ENCODE measurements around the gene USP34.

Gene USP34

DNA sequence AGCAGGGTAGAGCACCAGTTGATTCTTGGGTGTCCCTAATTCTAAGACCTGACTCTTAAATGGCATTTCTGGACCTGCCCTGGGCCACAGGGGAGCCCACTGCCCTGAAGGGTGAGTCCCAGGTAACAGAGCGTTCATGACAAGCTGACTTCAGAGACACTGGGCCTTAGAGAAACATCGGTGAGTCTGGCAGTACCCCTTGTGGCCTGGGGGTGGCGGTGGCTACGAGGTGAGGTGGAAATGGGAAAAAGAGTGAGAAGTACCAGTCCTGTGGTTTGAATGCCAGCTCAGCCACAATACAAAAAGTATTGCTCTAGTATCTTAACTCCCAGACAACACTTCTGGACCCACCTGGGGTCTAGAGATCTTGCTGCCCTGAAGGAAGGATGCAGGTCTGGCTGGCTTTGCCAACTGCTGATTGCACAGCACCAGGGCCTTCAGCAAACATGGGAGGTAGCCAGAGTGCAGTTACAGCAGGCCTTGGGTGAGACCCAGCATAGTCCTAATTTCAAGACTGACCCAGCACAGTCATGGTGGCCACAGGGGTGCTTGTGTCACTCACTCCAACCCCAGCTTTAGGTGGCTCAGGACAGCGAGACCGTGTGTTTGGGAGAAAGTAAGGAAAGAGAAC is 44.5 kb downstream of the USP34 start:
- in situ Hi-C loops (cut with MboI; ENCODE audit: low pct_unique_long_range_greater_than_20kb, low sequenced_read_pairs, unreplicated experiment): no loop called here
- TF ChIP-seq, protein P1, sequence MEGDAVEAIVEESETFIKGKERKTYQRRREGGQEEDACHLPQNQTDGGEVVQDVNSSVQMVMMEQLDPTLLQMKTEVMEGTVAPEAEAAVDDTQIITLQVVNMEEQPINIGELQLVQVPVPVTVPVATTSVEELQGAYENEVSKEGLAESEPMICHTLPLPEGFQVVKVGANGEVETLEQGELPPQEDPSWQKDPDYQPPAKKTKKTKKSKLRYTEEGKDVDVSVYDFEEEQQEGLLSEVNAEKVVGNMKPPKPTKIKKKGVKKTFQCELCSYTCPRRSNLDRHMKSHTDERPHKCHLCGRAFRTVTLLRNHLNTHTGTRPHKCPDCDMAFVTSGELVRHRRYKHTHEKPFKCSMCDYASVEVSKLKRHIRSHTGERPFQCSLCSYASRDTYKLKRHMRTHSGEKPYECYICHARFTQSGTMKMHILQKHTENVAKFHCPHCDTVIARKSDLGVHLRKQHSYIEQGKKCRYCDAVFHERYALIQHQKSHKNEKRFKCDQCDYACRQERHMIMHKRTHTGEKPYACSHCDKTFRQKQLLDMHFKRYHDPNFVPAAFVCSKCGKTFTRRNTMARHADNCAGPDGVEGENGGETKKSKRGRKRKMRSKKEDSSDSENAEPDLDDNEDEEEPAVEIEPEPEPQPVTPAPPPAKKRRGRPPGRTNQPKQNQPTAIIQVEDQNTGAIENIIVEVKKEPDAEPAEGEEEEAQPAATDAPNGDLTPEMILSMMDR (IDR thresholded peaks at IDR 0.05; ENCODE audit: extremely low read depth, insufficient read depth, missing control alignments): peak; percentile 94
- peak; percentile 54 for DNase-seq (ENCODE audit: low spot score)

DNA sequence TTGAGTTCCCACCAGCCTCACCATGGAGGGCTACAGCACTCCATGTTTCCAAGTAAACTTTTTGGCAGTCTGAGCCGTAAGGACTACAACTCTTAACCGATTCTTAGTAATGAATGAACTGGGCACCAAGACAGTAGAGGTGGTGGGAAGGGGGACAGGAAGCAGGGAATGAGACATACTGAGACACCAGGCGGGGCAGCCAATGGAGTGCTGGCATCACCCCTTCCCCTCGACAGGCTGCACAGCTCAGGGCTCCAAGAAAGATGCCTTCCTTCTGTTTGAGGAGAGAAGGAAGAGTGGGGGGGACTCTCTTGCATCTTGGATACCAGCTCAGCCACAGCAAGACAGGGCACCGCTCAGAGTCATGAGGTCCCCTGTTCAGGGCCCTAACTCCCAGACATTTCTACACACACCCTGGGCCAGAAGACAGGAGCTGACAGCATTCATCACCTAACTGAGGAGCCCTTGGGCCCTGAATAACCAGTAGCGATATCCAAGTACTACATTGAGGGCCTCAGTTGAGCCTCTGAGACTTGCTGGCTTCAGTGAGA is 45.2 kb downstream of the USP34 start:
- DNase-seq (ENCODE audit: low spot score): no peak
- TF ChIP-seq, protein P1 (IDR thresholded peaks at IDR 0.05; ENCODE audit: extremely low read depth, insufficient read depth, missing control alignments): no peak
- in situ Hi-C loops (cut with MboI; ENCODE audit: low pct_unique_long_range_greater_than_20kb, low sequenced_read_pairs, unreplicated experiment): no loop called here

DNA sequence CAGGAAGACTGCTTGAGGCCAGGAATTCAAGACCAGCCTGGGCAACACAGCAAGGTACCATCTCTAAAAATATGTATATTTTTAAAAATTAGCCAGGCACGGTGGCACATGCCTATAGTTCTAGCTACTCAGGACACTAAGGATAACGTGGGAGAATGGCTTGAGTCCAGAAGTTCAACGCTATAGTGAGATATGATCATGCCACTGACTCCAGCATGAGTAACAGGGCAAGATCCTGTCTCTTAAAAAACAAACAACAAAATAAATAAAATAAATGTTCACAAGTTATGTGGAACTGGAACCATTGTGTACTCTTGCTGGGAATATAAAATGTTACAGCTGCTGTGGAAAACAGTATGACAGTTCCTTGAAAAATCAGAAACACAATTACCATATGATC is 47.2 kb downstream of the USP34 start:
- DNase-seq (ENCODE audit: low spot score): no peak
- in situ Hi-C loops (cut with MboI; ENCODE audit: low pct_unique_long_range_greater_than_20kb, low sequenced_read_pairs, unreplicated experiment): no loop called here
- TF ChIP-seq, protein P1 (IDR thresholded peaks at IDR 0.05; ENCODE audit: extremely low read depth, insufficient read depth, missing control alignments): no peak

DNA sequence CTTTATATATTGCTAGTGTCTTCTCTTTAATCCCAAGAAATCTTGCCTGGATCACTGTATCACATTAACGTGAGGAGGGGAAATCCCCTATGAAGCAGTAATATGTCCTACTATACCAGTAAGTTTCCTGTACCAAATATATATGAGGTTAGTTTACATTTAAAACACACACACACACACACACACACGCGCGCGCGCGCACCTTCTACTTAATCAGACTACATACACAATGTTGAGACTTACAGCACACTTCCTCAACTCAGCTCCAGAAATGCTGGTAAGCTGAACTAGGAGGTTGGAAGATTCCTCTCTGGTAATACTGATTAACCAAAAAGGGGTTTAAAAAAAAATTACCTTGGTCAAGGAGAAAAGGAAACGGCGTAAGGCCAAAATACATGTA is 49.3 kb downstream of the USP34 start:
- DNase-seq (ENCODE audit: low spot score): no peak
- TF ChIP-seq, protein P1 (IDR thresholded peaks at IDR 0.05; ENCODE audit: extremely low read depth, insufficient read depth, missing control alignments): no peak
- in situ Hi-C loops (cut with MboI; ENCODE audit: low pct_unique_long_range_greater_than_20kb, low sequenced_read_pairs, unreplicated experiment): no loop called here

DNA sequence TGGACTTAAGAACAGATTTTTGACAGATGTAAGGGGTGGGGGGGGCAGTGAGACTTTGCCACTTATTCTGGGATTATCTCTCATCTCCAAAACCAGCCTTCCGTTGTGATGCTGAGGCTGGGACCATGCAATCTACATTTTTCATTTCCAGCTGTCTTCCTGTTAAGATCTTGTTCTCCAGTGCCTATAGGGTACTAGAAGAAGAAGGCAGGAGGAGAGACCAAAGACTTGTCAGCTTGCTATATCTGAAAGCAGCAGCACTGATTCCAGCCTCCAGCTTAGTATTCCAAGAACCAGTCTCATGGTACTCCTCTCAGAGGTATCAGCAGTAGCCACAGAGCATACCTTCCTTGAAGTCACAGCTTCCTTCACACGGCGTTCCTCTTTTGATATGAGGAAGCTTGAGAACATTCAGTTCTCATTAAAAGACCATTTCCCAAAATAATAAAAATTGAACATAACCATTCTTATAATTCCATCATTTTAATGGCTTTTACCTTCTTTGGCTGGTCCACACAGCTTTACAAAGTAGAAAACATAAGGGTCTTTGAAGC is 49.8 kb downstream of the USP34 start:
- in situ Hi-C loops (cut with MboI; ENCODE audit: low pct_unique_long_range_greater_than_20kb, low sequenced_read_pairs, unreplicated experiment): no loop called here
- DNase-seq (ENCODE audit: low spot score): no peak
- TF ChIP-seq, protein P1 (IDR thresholded peaks at IDR 0.05; ENCODE audit: extremely low read depth, insufficient read depth, missing control alignments): no peak

DNA sequence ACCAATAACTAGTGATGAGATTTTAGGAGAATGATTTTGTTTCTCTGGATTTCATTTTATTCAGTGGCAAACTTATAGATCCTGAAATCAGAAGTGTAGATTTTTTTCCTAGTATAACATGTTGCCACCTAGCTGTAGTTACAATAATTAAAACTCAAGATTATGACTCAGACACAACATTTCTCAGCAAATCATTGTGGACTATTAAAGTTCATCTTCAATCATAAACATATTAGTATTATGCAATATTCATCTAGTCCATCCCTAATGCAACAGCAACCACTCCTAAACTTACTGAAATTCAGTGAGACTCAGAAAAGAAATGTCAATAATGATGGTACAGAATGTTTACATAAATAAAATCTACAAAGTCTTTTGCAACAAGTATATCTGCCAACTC is 51.3 kb downstream of the USP34 start:
- TF ChIP-seq, protein P1 (IDR thresholded peaks at IDR 0.05; ENCODE audit: extremely low read depth, insufficient read depth, missing control alignments): no peak
- in situ Hi-C loops (cut with MboI; ENCODE audit: low pct_unique_long_range_greater_than_20kb, low sequenced_read_pairs, unreplicated experiment): no loop called here
- no peak for DNase-seq (ENCODE audit: low spot score)

All from GM13977 (cell line).